IMR-90 (cell line): ENCODE measurements around the gene HGFAC. TPM values are rescaled to one million over a fixed set of nuclear protein-coding genes. Genes with fewer than 3 reads are reported as not detected.

ENCODE experiments used
- ATAC-seq: fragments of 200-7000 bp; cut with Tn5 transposase; 2 replicates; pipeline ENCODE4 v1.9.1; 2020; ENCODE audit warnings: low read depth, mild to moderate bottlenecking, moderate library complexity
- BruUV-seq: library from RNA; stranded (reverse); fragments of 400-500 nt; replicated peaks from 2 replicates; lab custom pipeline; 2021; lab: Mats Ljungman, UMichigan
- CTCF ChIA-PET: fragments of 300-600 bp; formaldehyde crosslinking; extraction: SDS; loops from one replicate; lab custom pipeline; 2021; ENCODE audit warnings: antibody characterized with exemption; lab: Yijun Ruan, JAX
- POLR2A ChIA-PET: fragments of 300-600 bp; sonication (Branson Sonifier 250); formaldehyde crosslinking; loops from one replicate; lab custom pipeline; 2022; ENCODE audit warnings: antibody characterized with exemption; ENCODE audit not compliant: unreplicated experiment; lab: Charles Lee
- DNase-seq: peaks from one replicate; pipeline ENCODE4 v3.0.0; 2013
- H2AFZ ChIP-seq: replicated peaks from 2 replicates; pipeline ENCODE3; 2013; ENCODE audit warnings: low read length, mild to moderate bottlenecking; ENCODE audit not compliant: poor library complexity
- H2AK5ac ChIP-seq: 2 replicates; pipeline ENCODE4 v1.6.1; 2013; ENCODE audit warnings: low read depth, low read length, inconsistent platforms
- H2AK9ac ChIP-seq: replicated peaks from 2 replicates; pipeline ENCODE3; 2013; ENCODE audit warnings: mild to moderate bottlenecking, low read depth, low read length, moderate library complexity; ENCODE audit not compliant: poor library complexity
- H2BK120ac ChIP-seq: 2 replicates; pipeline ENCODE4 v1.6.1; 2013; ENCODE audit warnings: low read depth, low read length, inconsistent platforms
- H2BK15ac ChIP-seq: 3 replicates; pipeline ENCODE4 v1.6.1; 2013; ENCODE audit warnings: low read depth, low read length, inconsistent platforms
- H2BK20ac ChIP-seq: 2 replicates; pipeline ENCODE4 v1.6.1; 2013; ENCODE audit warnings: low read depth, mild to moderate bottlenecking, inconsistent platforms, low read length, moderate library complexity
- H2BK5ac ChIP-seq: 2 replicates; pipeline ENCODE4 v1.6.1; 2013; ENCODE audit warnings: mild to moderate bottlenecking, low read depth, low read length, inconsistent platforms; ENCODE audit not compliant: poor library complexity, severe bottlenecking
- H3K14ac ChIP-seq: replicated peaks from 2 replicates; pipeline ENCODE4 v1.6.1; 2013; ENCODE audit warnings: low read depth, low read length, inconsistent platforms
- H3K18ac ChIP-seq: 2 replicates; pipeline ENCODE4 v1.6.1; 2013; ENCODE audit warnings: low read depth, low read length, control low read depth
- H3K23ac ChIP-seq: 2 replicates; pipeline ENCODE4 v1.6.1; 2013; ENCODE audit warnings: low read depth, low read length, inconsistent platforms
- H3K27ac ChIP-seq: 2 replicates; pipeline ENCODE4 v1.5.1; 2013; ENCODE audit warnings: mild to moderate bottlenecking, control low read depth, low read length; ENCODE audit not compliant: insufficient read depth
- H3K27me3 ChIP-seq: 2 replicates; pipeline ENCODE4 v1.6.1; 2013; ENCODE audit warnings: low read length; ENCODE audit not compliant: control insufficient read depth, insufficient read depth
- H3K36me3 ChIP-seq: 2 replicates; pipeline ENCODE4 v1.6.1; 2013; ENCODE audit warnings: low read length, mixed read lengths; ENCODE audit not compliant: control insufficient read depth, insufficient read depth
- H3K4ac ChIP-seq: 2 replicates; pipeline ENCODE4 v1.6.1; 2013; ENCODE audit warnings: low read depth, low read length, inconsistent platforms
- H3K4me1 ChIP-seq: 2 replicates; pipeline ENCODE4 v1.6.1; 2013; ENCODE audit warnings: low read length, mixed read lengths; ENCODE audit not compliant: control insufficient read depth, insufficient read depth
- H3K4me2 ChIP-seq: 2 replicates; pipeline ENCODE4 v1.6.1; 2013; ENCODE audit warnings: low read depth, mild to moderate bottlenecking, control low read depth, low read length, moderate library complexity
- H3K4me3 ChIP-seq: 2 replicates; pipeline ENCODE4 v1.5.1; 2013; ENCODE audit warnings: low read depth, mild to moderate bottlenecking, control low read depth, low read length, moderate library complexity; ENCODE audit not compliant: insufficient read depth
- H3K56ac ChIP-seq: 2 replicates; pipeline ENCODE4 v1.6.1; 2013; ENCODE audit warnings: low read length, inconsistent platforms; ENCODE audit not compliant: insufficient read depth; ENCODE audit errors: extremely low read depth
- H3K79me1 ChIP-seq, 2 experiments: 2 replicates each; pipeline ENCODE4 v1.6.1; 2013; ENCODE audit warnings: low read length in 2 of 2, inconsistent platforms in 1 of 2, low read depth in 1 of 2
- H3K9ac ChIP-seq: 2 replicates; pipeline ENCODE4 v1.6.1; 2013; ENCODE audit warnings: low read depth, low read length, control low read depth
- H3K9me1 ChIP-seq: 2 replicates; pipeline ENCODE4 v1.6.1; 2013; ENCODE audit warnings: low read length, inconsistent platforms; ENCODE audit not compliant: insufficient read depth
- H3K9me3 ChIP-seq: 2 replicates; pipeline ENCODE4 v1.6.1; 2013; ENCODE audit warnings: low read length; ENCODE audit not compliant: control insufficient read depth, insufficient read depth
- H4K20me1 ChIP-seq: 2 replicates; pipeline ENCODE4 v1.6.1; 2013; ENCODE audit warnings: low read length, inconsistent platforms; ENCODE audit not compliant: insufficient read depth
- H4K5ac ChIP-seq: 2 replicates; pipeline ENCODE4 v1.6.1; 2013; ENCODE audit warnings: mild to moderate bottlenecking, low read depth, low read length, control low read depth
- H4K8ac ChIP-seq, 2 experiments: 2 replicates each; pipeline ENCODE4 v1.6.1; 2013; ENCODE audit warnings: low read depth in 2 of 2, low read length in 2 of 2, control low read depth in 1 of 2, inconsistent platforms in 1 of 2
- H4K91ac ChIP-seq: 2 replicates; pipeline ENCODE4 v1.6.1; 2013; ENCODE audit warnings: low read depth, low read length, inconsistent platforms; ENCODE audit not compliant: insufficient read depth
- CEBPB ChIP-seq: IDR thresholded peaks from 2 replicates; pipeline ENCODE4 v1.6.1; 2012; ENCODE audit warnings: low read depth, low read length, improper control_type of control experiment
- CHD1 ChIP-seq: IDR thresholded peaks from 2 replicates; pipeline ENCODE4 v1.6.1; 2012; ENCODE audit warnings: low read depth, low read length, improper control_type of control experiment
- ELK1 ChIP-seq: fragments of 150-350 bp; IDR thresholded peaks from 2 replicates; pipeline ENCODE4 v1.6.1; 2016; ENCODE audit warnings: low read depth, mild to moderate bottlenecking, low read length, moderate library complexity, borderline replicate concordance
- FOS ChIP-seq: fragments of 150-350 bp; IDR thresholded peaks from 2 replicates; pipeline ENCODE4 v1.6.1; 2016; ENCODE audit warnings: low read depth, low read length
- MXI1 ChIP-seq: IDR thresholded peaks from 2 replicates; pipeline ENCODE4 v1.6.1; 2012; ENCODE audit warnings: low read depth, mild to moderate bottlenecking, low read length, moderate library complexity, borderline replicate concordance
- NFE2L2 ChIP-seq: fragments of 150-350 bp; IDR thresholded peaks from 2 replicates; pipeline ENCODE4 v1.6.1; 2016; ENCODE audit warnings: low read depth, mild to moderate bottlenecking, low read length
- POLR2A ChIP-seq: IDR thresholded peaks from 2 replicates; pipeline ENCODE4 v1.6.1; 2012; ENCODE audit warnings: mild to moderate bottlenecking, low read depth, low read length
- RAD21 ChIP-seq: IDR thresholded peaks from 2 replicates; pipeline ENCODE4 v1.6.1; 2012; ENCODE audit warnings: low read length, improper control_type of control experiment
- RFX5 ChIP-seq: IDR thresholded peaks from 2 replicates; pipeline ENCODE4 v1.8.0; 2012; ENCODE audit warnings: low read depth, mild to moderate bottlenecking, low read length, moderate library complexity
- SMC3 ChIP-seq: fragments of 150-350 bp; IDR thresholded peaks from 2 replicates; pipeline ENCODE4 v1.6.1; 2016; ENCODE audit warnings: low read depth, mild to moderate bottlenecking, antibody characterized with exemption, low read length, moderate library complexity
- USF2 ChIP-seq: fragments of 150-350 bp; IDR thresholded peaks from 2 replicates; pipeline ENCODE4 v1.6.1; 2017; ENCODE audit warnings: mild to moderate bottlenecking, antibody characterized with exemption, low read length, low read depth
- WGBS, 2 experiments: methylation state at CpG; one replicate each; pipeline versions ENCODE4 v1.1.5 to v1.1.7; 2013; ENCODE audit warnings: missing lambda C conversion rate in 2 of 2; ENCODE audit not compliant: insufficient read length in 1 of 2; ENCODE audit errors: extremely low coverage in 2 of 2; 5-methylcytosine and 5-hydroxymethylcytosine counted together
- dilution Hi-C: fragments of 300-500 bp; cut with HindIII; formaldehyde crosslinking; loops from one replicate; pipeline ENCODE4 v1.14.3; 2018; ENCODE audit warnings: low sequenced_read_pairs; ENCODE audit not compliant: unreplicated experiment
- in situ Hi-C: fragments of 300-500 bp; cut with MboI; formaldehyde crosslinking; loops from 3 replicates; pipeline ENCODE4 v1.14.3; 2019; ENCODE audit warnings: low sequenced_read_pairs, inconsistent platforms, mixed read lengths
- intact Hi-C: fragments of 100-400 bp; cut with micrococcal nuclease; formaldehyde crosslinking; loops from 2 replicates; pipeline ENCODE4 v1.10.0; 2022
- polyA plus RNA-seq, 3 experiments: library from polyadenylated mRNA; depleted of rRNA; stranded (reverse); fragments of >200 nt; gene quantifications; 2 replicates each; pipeline ENCODE4 v1.2.3, GENCODE V29; 2012; ENCODE audit warnings: low replicate concordance in 1 of 3
- total RNA-seq: library from RNA; depleted of rRNA; stranded (reverse); fragments of >200 nt; gene quantifications from 2 replicates; pipeline ENCODE4 v1.2.3, GENCODE V29; 2012
- TF ChIP-seq, protein P1 (sequence below): conservative IDR thresholded peaks from 2 replicates; pipeline ENCODE4 v1.5.1; 2012; ENCODE audit warnings: mild to moderate bottlenecking, low read depth, low read length, improper control_type of control experiment

The HGFAC gene
- total and polyA plus RNA-seq, 2 of the 4 experiments (the other 2 are of a cell fraction), result 0.05 TPM; not detected in 1

GRCh38 chr4:3413675-3414420, 27.9 kb upstream of the HGFAC start:
- Histone ChIP-seq H3K36me3 (peaks cover 19% of the 10 kb centered on the region), H2AK5ac (no peak overlapping the region), H3K9me1 (peaks cover 8% of the 10 kb centered on the region; the same call in 1 of the 2 replicates), H3K9ac (no peak overlapping the region), H2BK5ac (no peak overlapping the region), H3K4me1 (no peaks in the 10 kb centered on the region), H3K27me3 (no peaks in the 10 kb centered on the region), H3K27ac (no peak overlapping the region), H3K79me1 (peaks cover 9 to 10% of the 10 kb centered on the region in 2 experiments; a peak in 3 of 4 replicates), H3K4me3 (no peak overlapping the region), H4K91ac (no peak overlapping the region), H4K8ac (no peak overlapping the region), H4K20me1 (peaks cover 14% of the 10 kb centered on the region), H3K4me2 (no peak overlapping the region), H2BK20ac (no peak overlapping the region), H2AK9ac (no peak overlapping the region), H3K23ac (no peak overlapping the region), H3K14ac (no peak overlapping the region), H3K4ac (no peak overlapping the region), H2BK15ac (no peak overlapping the region), H3K9me3 (no peaks in the 10 kb centered on the region), H2AFZ (no peak overlapping the region), H2BK120ac (no peak overlapping the region), H3K56ac (no peak overlapping the region), H3K18ac (no peak overlapping the region), H4K5ac (no peak overlapping the region)
- no peak for DNase-seq
- TF ChIP-seq POLR2A (no peak), MXI1 (no peak), ELK1 (no peak), FOS (no peak), SMC3 (no peak), NFE2L2 (no peak), USF2 (no peak), CHD1 (no peak), RFX5 (no peak), CEBPB (no peak), RAD21 (no peak)
- TF ChIP-seq, protein P1, sequence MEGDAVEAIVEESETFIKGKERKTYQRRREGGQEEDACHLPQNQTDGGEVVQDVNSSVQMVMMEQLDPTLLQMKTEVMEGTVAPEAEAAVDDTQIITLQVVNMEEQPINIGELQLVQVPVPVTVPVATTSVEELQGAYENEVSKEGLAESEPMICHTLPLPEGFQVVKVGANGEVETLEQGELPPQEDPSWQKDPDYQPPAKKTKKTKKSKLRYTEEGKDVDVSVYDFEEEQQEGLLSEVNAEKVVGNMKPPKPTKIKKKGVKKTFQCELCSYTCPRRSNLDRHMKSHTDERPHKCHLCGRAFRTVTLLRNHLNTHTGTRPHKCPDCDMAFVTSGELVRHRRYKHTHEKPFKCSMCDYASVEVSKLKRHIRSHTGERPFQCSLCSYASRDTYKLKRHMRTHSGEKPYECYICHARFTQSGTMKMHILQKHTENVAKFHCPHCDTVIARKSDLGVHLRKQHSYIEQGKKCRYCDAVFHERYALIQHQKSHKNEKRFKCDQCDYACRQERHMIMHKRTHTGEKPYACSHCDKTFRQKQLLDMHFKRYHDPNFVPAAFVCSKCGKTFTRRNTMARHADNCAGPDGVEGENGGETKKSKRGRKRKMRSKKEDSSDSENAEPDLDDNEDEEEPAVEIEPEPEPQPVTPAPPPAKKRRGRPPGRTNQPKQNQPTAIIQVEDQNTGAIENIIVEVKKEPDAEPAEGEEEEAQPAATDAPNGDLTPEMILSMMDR, result no peak
- CTCF ChIA-PET, result interaction anchor here (0.6 kb wide), 1 partner anchor 709 kb away, joined by 3 read pairs; no protein-coding TSS in a partner anchor
- intact Hi-C loops, result no loop called here
- dilution Hi-C loops, result no loop called here
- ATAC-seq, result no peak
- POLR2A ChIA-PET, result no interaction called here
- no TSS peak for BruUV-seq
- WGBS, 2 experiments, result 77% methylated on average over 19 of the region's 32 CpGs; no CpG with 5 or more reads in 1 of the 2 experiments
- in situ Hi-C loops, result no loop called here
